ENCODE results near the gene SLC8A2. TPM values are rescaled to one million over a fixed set of nuclear protein-coding genes. Genes with fewer than 3 reads are reported as not detected.

The SLC8A2 gene
- total and polyA plus RNA-seq, 10 of the 15 experiments (the other 5 are each of a cell fraction or from before 2014, with no cell fraction given) = not detected

- TF ChIP-seq PKNOX1 (IDR thresholded peaks at IDR 0.05) = peak; percentile 92
These were observed 43.4 kb downstream of the SLC8A2 start (continued) for GRCh38 chr19:47428177-47428894.

- no peak for DNase-seq (ENCODE audit: low read depth, low spot score)
- peaks cover 4 to 17% of the 10 kb centered on the region in 2 experiments for H3K27me3 ChIP-seq (replicated peaks in 1 of 2; ENCODE audit: control insufficient read depth in 2 of 2, insufficient read depth in 2 of 2, low read length in 1 of 2)
- H3K9me3 ChIP-seq (replicated peaks; ENCODE audit: control insufficient read depth, insufficient read depth, low read length) = no peaks in the 10 kb centered on the region
- 0 out of 2 replicates have a peak overlapping the region, but pooled peaks have one; percentile 18 for H3K4me3 ChIP-seq
- 8% methylated on average over 16 of the region's 17 CpGs for WGBS (ENCODE audit: insufficient coverage, insufficient replicate concordance, low lambda C conversion rate, missing lambda C conversion rate)
- no peak overlapping the region for H3K27ac ChIP-seq (ENCODE audit: control insufficient read depth, insufficient read depth)
- H3K79me2 ChIP-seq (ENCODE audit: control insufficient read depth, insufficient read depth, low read length) = no peaks in the 10 kb centered on the region
- in situ Hi-C loops (cut with MboI) (loop anchor here (5.0 kb wide), 1 partner anchor 130 kb away; no protein-coding TSS in a partner anchor), intact Hi-C loops (cut with micrococcal nuclease; ENCODE audit: unreplicated experiment) (loop anchor here (1.0 kb wide), 3 partner anchors 36 to 143 kb away; no protein-coding TSS in a partner anchor)
- peak overlapping the region; percentile 75 for H3K4me2 ChIP-seq (ENCODE audit: control insufficient read depth, insufficient read depth)
- peak; percentile 62 for FAIRE-seq
- H3K4me1 ChIP-seq (ENCODE audit: control insufficient read depth, insufficient read depth, low read length) = peaks cover 9% of the 10 kb centered on the region
- TF ChIP-seq CEBPB (IDR thresholded peaks at IDR 0.05; ENCODE audit: borderline replicate concordance in 1 of 2, low read depth in 2 of 2, low read length in 2 of 2) = no peak
- TF ChIP-seq PAX5 (IDR thresholded peaks at IDR 0.05; ENCODE audit: borderline replicate concordance, low read depth, low read length) = 0 out of 2 replicates have a peak, but pooled peaks have one; percentile 12
- TF ChIP-seq RAD21 (IDR thresholded peaks at IDR 0.05; ENCODE audit: insufficient read depth, low read depth, low read length) = peak; percentile 73
- no peak for TF ChIP-seq MXI1 (IDR thresholded peaks at IDR 0.05; ENCODE audit: low read depth, low read length)
- 0 out of 2 replicates have a peak, but pooled peaks have one; percentile 29 for TF ChIP-seq YY1 (IDR thresholded peaks at IDR 0.05; ENCODE audit: low read depth, low read length)
- TF ChIP-seq CTCF (IDR thresholded peaks at IDR 0.05 in 2 of 3, conservative IDR thresholded peaks at IDR 0.05 in 1 of 3; ENCODE audit: control insufficient read depth in 2 of 3, extremely low read depth in 1 of 3, insufficient read depth in 1 of 3, low read depth in 3 of 3, low read length in 3 of 3) = peak; percentile 87 to 95 (median 91)
- TF ChIP-seq ZNF622 (IDR thresholded peaks at IDR 0.05) = no peak
- peak; percentile 86 for TF ChIP-seq SMC3 (IDR thresholded peaks at IDR 0.05; ENCODE audit: borderline replicate concordance, low read length)
- no peak for TF ChIP-seq RELB (IDR thresholded peaks at IDR 0.05; ENCODE audit: low read depth)
- TF ChIP-seq BHLHE40 (IDR thresholded peaks at IDR 0.05; ENCODE audit: borderline replicate concordance in 1 of 2, low read depth in 2 of 2, low read length in 1 of 2) = no peak
- CTCF ChIA-PET = interaction anchor here (0.6 to 2.2 kb wide), 25 partner anchors 9 to 436 kb away, joined by 3 to 28 read pairs (median 5); partner anchors contain the start of genes DHX34, KPTN and NAPA
- ATAC-seq = peak; percentile 90
- H2AFZ ChIP-seq (ENCODE audit: control insufficient read depth, low read depth, low read length) = peak overlapping the region; percentile 16
- no peaks in the 10 kb centered on the region for H3K36me3 ChIP-seq (ENCODE audit: control insufficient read depth in 2 of 2, insufficient read depth in 2 of 2, low read length in 1 of 2)
- H4K20me1 ChIP-seq (ENCODE audit: control insufficient read depth, insufficient read depth) = no peaks in the 10 kb centered on the region
- POLR2A ChIA-PET = interaction anchor here (1.2 kb wide), 1 partner anchor 134 kb away, joined by 3 read pairs; no protein-coding TSS in a partner anchor
- no TSS peak for BruUV-seq (replicated peaks)
- SMC1A ChIA-PET (ENCODE audit: uncharacterized antibody, unreplicated experiment) = interaction anchor here (1.0 to 1.9 kb wide), 10 partner anchors 9 to 279 kb away, joined by 3 to 12 read pairs (median 4); no protein-coding TSS in a partner anchor
- H3K9ac ChIP-seq (ENCODE audit: control insufficient read depth, insufficient read depth, low read length) = no peak overlapping the region
- RAD21 ChIA-PET (ENCODE audit: unreplicated experiment) = interaction anchor here (0.8 to 2.4 kb wide), 11 partner anchors 9 to 296 kb away, joined by 3 to 19 read pairs (median 5); partner anchors contain the start of genes DHX34 and KPTN
These were observed 44.2 kb downstream of the SLC8A2 start for GRCh38 chr19:47427241-47428176.
